Stimulated activated CD8-positive, alpha-beta memory T cell treated with anti-CD3 and anti-CD28 coated beads, Interleukin-7, amount 100 ng/mL, for 1 hour (primary cell): Measurements from ENCODE around the gene MCFD2.
"Not testable (repeated sequence)": the region's sequence is repeated elsewhere in the genome, so short reads cannot be mapped to it uniquely, and the experiment has no call there.

Experiments
- DNase-seq, 2 donors: peaks; one replicate each; pipeline ENCODE4 v3.0.0-alpha.2; 2020; ENCODE audit warnings: low read depth in 2 of 2

MCFD2 gene

DNA sequence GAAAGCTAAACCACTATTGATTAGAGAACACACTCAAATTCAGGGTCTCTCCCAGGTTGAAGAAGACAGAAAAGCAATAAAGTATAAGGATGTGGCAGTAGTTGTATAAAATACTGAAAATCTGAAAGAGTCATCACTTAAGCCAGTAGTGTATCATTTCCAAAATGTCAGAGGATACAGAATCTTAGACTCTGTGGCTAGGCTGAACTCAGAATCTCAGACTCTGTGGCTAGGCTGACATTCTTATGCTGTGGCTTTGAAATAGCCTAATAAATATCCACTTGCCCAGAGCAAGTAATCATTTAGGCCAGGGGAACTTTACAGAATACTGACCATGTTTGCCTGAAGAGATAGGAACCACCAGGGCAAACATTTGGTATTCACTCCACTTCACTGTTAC, 13.1 kb downstream of the MCFD2 start:
- DNase-seq = no peak

DNA sequence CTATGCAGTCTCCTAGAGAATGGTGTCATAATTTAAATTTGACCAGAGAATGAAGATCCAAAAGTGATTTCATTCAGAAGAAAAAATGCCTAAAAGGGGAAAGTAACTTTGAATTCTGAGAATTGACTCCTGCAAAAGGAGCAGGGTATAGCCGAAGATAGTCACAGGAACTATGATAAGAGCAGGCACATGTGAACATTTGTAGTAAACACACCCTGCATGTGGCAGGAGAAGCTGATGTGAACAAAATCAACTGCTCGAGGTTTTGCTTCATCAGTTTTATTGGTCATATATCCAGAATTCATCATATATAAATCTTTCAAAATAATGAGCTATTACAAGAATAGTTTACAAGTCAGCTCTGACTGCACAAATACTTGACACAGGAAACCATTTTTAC, 14.0 kb downstream of the MCFD2 start:
- no peak for DNase-seq

DNA sequence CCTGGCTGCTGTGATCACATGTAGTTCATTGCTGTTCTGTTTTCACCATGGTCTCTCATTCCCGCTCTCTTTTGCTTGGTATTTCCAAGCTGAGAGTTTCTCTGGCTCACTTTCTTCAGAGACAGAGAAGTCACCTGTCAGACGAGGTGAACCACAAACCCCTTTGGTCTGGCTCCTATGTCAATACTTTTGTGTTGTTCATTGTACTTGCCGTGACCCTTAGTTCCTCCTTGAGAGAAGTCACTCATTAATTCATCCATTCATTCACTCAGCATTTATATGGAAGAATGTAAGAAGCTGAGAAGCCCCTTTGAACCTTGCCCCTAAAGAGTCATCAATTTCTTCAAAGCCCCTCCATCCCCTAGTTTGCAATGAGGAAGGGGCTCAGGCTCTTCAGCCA, 15.2 kb downstream of the MCFD2 start:
- no peak for DNase-seq

DNA sequence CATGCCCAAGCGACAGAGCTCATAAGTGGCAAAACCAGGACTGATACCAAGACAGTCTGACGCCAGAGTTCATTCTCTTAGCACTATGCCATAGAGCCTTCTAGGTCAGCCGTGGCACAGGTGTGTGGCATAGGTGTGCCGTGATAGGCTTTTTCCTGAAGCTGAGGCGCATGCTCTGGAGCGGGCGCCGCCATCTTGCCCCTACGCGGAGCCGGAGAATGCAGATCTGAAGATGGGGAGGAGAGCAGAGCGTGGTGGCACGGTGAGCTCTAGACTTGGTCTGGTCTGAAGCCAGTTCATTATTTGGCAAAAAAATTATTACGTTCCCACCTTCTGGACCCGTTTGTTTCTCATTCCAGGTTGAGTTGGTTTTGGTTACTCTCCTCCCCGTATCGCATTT, 16.6 kb downstream of the MCFD2 start:
- DNase-seq = no peak

DNA sequence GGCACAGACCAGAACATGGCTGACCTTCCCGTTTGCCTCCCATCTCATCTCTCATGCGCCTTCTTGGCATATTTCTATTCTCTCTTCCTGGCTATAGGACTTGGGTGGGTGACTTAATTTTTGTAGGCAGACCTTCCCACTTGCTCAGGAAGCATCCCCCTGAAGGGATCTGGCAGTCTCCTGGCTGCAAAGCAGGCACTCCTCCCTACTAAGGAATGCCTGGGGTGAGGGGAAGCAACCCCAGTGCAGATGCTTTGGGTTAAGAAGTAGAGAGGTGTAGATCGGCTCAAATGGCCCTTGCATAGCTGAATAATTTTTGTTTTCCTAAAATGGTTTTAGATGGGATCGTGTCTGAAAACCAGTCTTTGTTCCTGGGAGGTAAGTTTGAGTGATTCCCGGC, 17.6 kb downstream of the MCFD2 start:
- no peak for DNase-seq

DNA sequence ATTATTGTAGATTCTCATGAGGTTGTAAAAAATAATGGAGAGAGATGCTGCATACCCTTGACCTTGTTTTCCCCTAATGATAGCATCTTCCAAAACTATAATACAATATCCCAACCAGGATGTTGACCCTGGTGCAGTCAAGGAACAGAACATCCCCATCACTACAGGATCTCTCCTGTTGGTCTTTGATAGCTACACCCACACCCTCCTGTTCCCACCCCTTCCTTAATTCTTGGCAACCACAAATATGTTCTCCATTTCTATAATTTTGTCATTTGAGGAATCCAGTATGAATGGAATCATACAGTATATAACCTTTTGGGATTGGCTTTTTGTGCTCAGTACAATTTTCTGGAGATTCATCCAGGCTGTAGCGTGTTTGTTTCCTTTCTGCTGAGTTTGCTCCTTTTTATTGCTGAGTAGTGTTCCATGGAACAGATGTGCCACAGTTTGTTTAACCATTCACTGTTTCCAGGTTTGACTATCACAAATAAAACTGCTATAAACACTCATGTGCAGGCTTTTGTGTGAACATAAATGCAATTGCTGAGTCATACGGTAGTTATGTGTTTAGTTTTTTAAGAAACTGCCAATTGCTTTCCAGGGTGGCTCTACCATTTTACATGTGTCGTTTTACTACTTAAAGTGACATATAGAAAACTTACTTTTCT, 22.2 kb downstream of the MCFD2 start:
- DNase-seq = no peak

DNA sequence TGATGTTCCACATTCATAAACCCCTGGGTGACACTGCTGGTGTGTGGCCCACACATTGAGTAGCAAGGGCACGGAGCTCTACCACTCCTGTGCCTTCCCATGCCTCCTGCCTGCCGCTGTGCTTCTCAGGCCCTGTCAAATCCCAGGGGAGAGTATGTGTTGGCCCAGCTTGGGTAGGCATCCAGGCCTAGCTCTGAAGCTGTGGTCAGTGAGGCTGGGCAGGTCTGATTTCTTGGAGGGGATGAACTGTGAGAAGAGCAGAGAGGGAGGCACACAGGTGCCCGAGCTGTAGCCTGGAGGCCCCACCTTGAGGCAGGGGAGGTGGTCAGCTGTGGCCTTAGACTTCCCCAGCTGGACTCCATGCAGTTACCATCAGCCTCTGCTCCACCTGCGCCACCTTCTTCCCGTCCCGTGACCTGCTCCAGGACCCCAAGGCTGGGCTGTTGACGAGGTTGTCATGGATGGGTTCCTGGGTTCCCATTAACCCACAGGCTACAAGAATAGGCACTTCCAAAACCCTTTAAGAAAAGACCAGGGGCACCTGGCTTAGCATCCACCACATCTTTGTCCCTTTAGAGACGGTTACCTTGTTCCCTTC, 23.6 kb downstream of the MCFD2 start:
- DNase-seq = no peak

DNA sequence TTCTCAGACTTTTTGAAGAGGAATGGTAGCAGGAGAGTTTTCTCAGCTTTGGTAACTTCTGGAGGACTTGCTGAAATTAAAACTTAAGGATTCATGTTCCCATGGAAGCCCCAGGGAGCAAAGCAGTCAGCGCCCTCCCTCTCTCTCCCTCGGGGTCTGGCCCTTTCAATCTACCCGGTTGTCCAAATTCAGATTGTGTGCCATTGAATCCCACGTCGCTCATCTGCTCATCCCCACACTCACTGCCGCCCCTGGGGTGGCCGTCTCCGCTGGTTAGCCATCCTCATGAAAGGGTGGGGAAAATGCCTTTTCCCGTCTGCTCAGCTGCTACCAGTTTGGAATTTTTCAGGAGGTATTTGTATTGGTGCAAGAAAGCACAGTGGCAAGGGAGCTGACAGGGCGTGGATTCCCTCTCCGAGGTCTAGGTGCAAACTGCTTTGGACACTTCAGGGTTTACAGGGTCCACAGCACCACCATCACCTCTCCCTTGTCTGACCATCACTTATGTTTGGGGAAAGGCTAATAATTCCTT, 27.1 kb downstream of the MCFD2 start:
- DNase-seq = no peak

DNA sequence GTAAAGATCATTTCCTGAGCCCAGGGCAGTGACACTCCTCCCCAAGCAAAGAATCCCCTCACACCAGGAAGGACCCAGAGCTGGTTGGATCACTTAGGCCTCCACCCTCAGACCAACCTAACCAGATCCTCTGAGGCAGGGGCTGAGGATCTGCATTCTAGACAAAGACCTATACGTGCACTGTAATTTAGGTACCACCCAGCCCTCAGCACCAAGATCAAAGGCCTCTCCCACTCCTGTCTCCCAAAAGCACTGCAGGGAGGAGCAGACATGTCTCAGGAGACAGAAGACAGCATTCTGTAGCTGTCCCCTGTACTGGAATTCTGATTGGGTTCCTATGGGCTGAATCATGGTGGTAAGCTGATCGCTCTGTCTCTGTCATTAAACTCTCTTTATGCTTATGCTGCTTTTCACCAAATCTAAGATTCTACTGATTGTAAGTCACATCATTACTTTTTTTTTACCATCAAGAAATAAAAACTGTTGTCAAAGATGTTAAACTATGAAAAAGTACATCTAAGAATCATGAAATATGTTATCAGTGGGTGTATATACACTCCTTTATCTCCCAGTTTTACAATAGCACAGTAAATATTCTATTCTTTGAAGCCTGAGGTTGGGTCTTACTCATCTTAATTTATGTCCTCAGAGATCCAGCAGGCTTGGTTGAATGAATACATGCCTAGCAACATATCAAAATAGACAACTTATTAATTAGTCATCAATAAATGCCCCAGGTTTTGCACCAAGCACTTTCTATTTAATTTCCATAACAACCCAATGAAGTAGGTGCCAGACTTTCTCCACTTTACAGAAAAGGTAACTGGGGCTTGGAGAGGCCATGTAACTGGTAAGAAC, 28.3 kb downstream of the MCFD2 start:
- DNase-seq = no peak

DNA sequence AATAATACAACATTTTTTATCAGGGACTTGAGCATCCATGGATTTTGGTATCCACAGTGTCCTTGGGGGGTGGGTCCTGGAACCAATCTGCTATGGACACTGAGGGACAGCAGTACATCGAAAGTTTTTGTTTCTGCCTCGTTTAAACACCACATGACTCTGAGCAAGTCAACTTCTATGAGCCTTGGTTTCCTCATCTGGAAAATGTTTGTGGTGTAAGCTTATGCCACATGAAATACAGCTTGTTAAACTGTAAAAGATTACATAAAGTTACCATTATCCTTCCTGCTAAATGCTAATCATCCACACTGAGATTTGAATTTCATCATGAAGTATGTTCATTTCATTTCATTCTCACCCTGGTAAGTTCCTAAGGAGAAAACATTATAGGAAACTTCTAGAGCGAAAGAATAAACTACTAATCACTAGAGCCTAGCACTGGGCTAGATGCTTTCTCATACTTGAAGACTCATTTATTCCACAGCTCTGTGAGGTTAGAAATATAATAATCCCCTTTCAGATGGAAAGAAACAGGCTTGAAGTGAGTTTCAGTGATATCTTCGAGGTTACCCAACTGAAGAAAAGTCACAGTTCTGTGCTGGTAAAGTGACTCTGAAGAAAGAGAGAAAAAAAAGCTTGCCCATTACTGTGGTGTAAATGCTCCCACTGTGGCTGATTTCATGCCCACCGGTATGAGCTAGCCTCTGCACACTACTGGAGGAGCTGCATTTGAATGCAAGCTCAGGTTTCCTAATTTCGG, 29.2 kb downstream of the MCFD2 start:
- DNase-seq = no peak

DNA sequence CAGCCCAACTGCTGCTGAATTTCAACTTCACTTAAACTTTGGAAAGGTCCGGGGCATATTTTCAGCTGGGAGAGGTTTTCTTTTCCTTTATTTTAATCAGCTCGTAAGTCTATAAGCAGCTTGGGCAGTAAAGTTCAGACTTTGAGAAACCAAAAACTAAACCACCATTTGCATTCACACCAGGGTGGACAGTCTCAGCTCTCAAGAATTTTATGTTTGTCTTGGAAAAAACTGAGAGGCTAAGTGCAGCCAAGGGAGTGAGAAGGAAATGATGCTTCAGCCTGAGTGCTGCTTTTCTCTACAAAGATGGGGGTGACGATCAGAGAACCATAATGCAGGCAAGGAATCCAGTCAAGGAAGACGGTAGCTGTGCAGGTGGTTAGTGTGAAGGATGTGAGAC, 30.2 kb downstream of the MCFD2 start:
- DNase-seq = no peak

DNA sequence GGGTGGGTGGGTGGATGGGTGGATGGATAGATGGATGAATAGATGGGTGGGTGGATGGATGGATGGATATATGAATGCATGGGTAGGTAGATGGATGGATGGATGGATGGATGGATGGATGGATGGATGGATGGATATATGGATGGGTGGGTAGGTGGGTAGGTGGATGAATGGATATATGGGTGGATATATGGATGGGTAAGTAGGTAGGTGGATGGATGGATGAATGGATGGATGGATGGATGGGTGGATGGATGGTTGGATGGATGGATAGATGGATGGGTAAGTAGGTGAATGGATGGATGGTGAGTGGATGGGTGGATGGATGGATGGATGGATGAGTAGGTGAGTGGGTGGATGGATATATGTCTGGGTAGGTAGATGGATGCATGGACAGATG, 36.1 kb downstream of the MCFD2 start:
- no peak for DNase-seq

DNA sequence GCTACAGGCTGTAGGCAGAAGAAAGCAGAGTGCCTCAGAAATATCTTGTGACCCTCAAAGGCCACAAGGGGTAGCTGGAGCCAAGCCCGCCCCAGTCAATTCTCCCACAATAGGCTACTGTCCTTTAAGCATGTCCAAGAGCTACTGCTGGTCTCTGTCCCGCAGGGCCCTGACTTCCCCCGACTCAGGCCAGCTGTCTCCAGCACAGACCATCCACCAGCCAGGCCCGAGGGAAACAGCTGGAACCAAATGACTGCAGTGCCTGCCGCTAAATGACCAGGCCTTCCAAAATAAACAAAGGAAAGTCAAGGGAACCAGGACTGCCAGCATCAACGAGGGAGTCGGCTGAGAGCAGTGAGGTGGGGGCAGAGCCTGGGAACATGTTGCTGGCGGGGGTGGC, 36.7 kb downstream of the MCFD2 start:
- no peak for DNase-seq

DNA sequence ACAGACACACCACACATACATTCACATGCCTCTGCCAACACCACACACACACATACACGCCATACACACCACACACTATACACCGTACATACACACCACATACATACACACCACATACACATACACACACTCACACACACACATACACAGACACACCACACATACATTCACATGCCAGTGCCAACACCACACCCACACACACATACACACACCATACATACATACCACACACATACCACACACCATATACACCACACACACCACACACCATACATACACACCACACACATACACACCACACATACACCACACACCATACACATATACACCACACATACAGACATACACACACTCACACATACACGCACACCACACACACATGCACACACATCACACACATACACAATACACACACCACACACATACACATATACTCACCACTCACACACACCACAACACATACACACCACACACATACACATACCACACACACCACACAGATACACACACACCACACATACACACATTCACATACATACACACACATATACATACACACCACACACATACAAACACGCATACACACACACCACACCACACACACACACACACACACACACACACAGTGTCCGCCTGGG, 37.2 kb downstream of the MCFD2 start:
- no peak for DNase-seq

DNA sequence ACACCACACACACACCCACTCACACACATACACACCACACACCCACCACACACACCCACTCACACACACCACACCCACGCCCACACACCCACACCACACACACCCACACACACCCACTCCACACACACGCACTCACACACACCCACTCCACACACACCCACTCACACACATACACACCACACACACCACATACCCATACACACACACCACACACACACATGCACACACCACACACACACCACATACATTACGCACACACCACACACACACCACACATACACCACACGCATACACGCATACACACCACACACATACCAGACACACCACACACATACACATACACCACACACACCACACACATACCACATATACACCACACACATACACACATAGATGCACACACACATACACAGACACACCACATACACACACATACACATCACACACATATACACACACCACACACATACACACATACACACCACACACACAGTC, 37.9 kb downstream of the MCFD2 start:
- no peak for DNase-seq

DNA sequence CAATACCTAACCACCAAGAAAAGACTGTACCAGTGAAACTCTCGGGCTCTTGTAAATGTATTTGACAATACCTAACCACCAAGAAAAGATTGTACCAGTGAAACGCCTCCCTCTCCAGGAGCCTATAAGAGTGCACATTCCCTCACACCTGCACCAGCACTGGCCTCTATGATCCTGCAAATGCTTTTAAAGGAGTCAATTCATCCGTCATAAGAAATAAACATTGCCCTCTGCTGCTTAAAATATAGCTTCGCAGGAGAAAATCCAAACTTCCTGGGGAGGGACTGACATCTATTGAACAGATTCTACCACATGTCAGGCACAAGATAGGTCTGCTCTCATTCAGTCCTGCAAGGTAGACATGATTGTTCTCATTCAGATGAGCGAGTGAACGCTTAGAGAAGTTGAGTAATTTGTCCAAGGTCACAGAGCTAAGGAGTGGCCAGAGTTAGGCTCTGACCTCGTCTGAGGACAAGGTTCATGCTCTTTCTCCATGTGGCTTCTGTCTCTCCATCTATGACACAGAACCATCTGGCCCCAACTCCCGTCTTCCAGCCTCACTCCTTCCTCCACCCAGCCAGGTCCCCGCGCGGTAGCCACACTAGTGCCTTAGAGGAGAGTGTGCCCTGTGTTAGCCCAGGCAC, 38.7 kb downstream of the MCFD2 start:
- DNase-seq = no peak

DNA sequence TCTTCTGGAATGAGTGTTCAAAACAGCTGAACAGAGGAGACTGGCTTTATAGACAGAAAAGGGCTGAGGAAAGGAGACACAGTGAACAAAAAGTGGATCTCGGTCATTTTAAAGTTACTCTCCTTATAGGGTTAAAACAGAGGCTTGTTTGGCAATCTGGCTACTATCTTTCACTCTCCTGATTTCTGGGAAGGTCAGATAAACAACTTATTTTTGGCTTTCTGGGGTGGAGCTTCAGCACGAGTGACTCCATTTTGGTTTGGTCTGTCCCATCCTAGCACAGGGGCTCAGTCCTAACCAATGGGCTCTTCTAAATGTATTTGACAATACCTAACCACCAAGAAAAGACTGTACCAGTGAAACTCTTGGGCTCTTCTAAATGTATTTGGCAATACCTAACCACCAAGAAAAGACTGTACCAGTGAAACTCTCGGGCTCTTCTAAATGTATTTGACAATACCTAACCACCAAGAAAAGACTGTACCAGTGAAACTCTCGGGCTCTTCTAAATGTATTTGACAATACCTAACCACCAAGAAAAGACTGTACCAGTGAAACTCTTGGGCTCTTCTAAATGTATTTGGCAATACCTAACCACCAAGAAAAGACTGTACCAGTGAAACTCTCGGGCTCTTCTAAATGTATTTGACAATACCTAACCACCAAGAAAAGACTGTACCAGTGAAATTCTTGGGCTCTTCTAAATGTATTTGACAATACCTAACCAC, 39.5 kb downstream of the MCFD2 start:
- DNase-seq = not testable (repeated sequence)

DNA sequence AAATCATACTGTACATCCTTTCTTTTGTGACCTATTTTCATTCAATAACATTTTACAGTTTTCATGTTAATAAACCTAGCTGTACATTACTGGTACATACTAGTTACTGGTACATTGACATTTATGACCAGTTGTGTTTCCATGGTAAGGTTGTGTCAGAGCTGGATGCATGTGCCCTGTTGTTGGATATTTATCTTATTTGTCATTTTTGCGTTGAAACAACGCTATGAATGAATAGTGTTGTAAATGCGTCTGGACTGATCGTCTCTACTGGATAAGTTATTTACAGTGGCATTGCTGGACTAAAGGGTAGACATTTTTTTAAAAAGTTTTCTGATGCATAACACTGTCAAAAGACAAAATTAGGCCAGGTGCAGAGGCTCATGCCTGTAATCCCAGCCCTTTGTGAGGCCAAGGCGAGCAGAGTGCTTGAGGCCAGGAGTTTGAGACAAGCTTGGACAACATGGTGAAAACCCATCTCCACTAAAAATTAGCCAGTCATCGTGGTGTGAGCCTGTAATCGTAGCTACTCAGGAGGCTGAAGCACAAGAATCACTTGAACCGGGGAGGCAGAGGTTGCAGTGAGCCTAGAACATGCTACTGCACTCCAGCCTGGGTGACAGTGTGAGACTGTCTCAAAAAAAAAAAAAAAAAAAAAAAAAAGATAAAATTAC, 40.2 kb downstream of the MCFD2 start:
- DNase-seq = no peak

DNA sequence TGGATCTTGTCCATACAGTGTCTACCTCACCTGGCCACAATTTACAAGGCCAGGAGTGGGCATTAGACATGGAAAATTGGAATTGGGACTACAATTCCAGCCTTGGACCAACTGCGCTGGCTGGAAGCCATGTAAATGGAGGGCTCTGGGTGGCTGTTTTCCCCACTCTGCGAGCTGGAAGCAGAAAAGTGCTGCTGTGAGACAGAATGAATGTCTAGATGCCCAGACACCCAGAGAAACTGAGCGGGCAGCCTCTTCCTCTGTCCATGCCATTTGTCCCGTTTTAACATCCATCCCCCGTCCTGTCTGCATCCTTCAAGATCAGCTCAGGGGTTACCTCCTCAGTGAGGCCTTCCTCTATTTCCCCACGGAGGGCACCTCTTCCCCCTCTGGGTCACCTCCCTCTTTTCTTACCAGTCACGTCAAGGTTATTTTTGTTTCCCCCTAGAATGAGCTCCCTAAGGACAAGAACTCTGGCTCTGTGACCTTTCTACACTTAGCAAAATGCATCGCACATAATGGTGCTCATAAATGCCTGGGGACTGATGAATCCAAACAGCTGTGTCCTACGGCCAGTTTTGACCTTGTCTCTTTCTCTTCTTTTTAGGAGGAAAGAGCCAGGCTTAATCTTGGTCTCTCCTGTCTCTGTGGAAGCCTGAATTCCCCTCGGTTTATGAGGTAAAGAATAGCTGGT, 41.2 kb downstream of the MCFD2 start:
- DNase-seq = no peak
